Kidney (tissue), 14 donors: ENCODE data around the gene TEX48. TPM values are rescaled to one million over a fixed set of nuclear protein-coding genes. Genes with fewer than 3 reads are reported as not detected.
A peak's percentile ranks its signal among the peaks of the same experiment; 100 is the strongest.

ENCODE experiments used
- DNase-seq, 5 donors: peaks; one replicate each; pipeline ENCODE4 v3.0.0-alpha.2; 2013 to 2020
- FAIRE-seq: peaks from 2 replicates; lab custom pipeline; 2012; peaks lifted over from hg19 to GRCh38; lab: Jason Lieb, UNC
- H3K27ac ChIP-seq, 2 donors: one replicate each; pipeline ENCODE4 v1.7.0; 2013; ENCODE audit warnings: low read depth in 2 of 2, low read length in 2 of 2, inconsistent platforms in 1 of 2
- H3K27me3 ChIP-seq: one replicate; pipeline ENCODE4 v1.7.1; 2013; ENCODE audit warnings: low read length, inconsistent platforms; ENCODE audit not compliant: control insufficient read depth, insufficient read depth
- H3K36me3 ChIP-seq, 3 donors: one replicate each; pipeline versions ENCODE4 v1.7.0 to v1.7.1; 2013; ENCODE audit warnings: low read length in 3 of 3, control low read depth in 1 of 3, inconsistent platforms in 1 of 3; ENCODE audit not compliant: insufficient read depth in 3 of 3, control insufficient read depth in 2 of 3
- H3K4me1 ChIP-seq, 3 donors: one replicate each; pipeline versions ENCODE4 v1.7.0 to v1.7.1; 2013; ENCODE audit warnings: low read length in 3 of 3, inconsistent platforms in 1 of 3, low read depth in 1 of 3; ENCODE audit not compliant: control insufficient read depth in 2 of 3, insufficient read depth in 2 of 3
- H3K4me3 ChIP-seq, 3 donors: one replicate each; pipeline versions ENCODE4 v1.7.0 to v1.8.1; 2013; ENCODE audit warnings: low read length in 3 of 3, control low read depth in 1 of 3, inconsistent platforms in 1 of 3
- H3K9ac ChIP-seq, 3 donors: one replicate each; pipeline versions ENCODE4 v1.7.0 to v1.7.1; 2013; ENCODE audit warnings: low read length in 3 of 3, control low read depth in 1 of 3, inconsistent platforms in 1 of 3
- H3K9me3 ChIP-seq, 3 donors: one replicate each; pipeline versions ENCODE4 v1.7.0 to v1.7.1; 2013; ENCODE audit warnings: low read length in 3 of 3, control low read depth in 1 of 3, inconsistent platforms in 1 of 3; ENCODE audit not compliant: control insufficient read depth in 2 of 3, insufficient read depth in 1 of 3
- CTCF ChIP-seq: IDR thresholded peaks from 3 replicates; pipeline ENCODE4 v1.5.1; 2012; ENCODE audit warnings: mild to moderate bottlenecking, moderate library complexity, borderline replicate concordance; ENCODE audit not compliant: insufficient read depth; ENCODE audit errors: extremely low read depth
- intact Hi-C: fragments of 100-400 bp; cut with DNase I; formaldehyde crosslinking; loops from one replicate; pipeline ENCODE4 v1.11.1; 2022
- polyA plus RNA-seq: library from polyadenylated mRNA; stranded (reverse); fragments of 350-450 nt; fragmentation: Illumina TruSeq; extraction: RNeasy Lipid Tissue Mini Kit (QIAGEN cat#74804); gene quantifications from one replicate; pipeline ENCODE4 v1.2.3, GENCODE V29; 2014; ENCODE audit warnings: low read depth, low replicate concordance; ENCODE audit not compliant: insufficient read depth
- total RNA-seq: library from RNA; stranded (reverse); fragmentation: NEBNext Ultra II Directional; extraction: Animal tissue kit (Norgen Biotek cat#: 25700); gene quantifications from one replicate; pipeline ENCODE4 v1.2.1, GENCODE V29; 2021
- donor health status: control.
- donor health status: control.
- donor health status: control.
- donor health status: control.
- donor health status: control.
- donor health status: DM: yes; HTN: yes; CAD: no.
- donor health status: Normal renal cell carcinoma (clear cell type).

Gene TEX48
- total and polyA plus RNA-seq, 2 donors from 2014 or later: not detected

DNA sequence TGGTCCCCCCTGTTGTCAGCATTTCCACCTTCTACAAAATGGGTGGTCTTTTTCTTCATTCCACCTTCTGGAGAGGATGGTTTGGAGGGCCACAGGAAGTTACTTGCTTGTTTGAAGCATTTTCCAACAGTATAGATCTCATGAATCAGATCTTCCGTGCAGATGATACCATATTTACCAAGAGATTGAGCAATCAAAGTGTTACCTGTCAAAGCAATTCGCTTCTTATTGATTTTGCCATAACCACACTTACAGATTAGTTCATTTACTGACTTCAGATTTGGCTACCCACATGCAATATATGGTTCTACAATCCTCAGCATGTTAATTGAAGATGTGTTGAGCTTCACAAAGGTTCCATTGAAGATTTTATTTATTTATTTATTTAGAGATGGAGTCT is 14.0 kb upstream of the TEX48 start:
- FAIRE-seq: no peak
- no peak for DNase-seq
- peaks cover 0 to 3% (median 0%) of the 10 kb centered on the region in 3 donors for H3K9me3 ChIP-seq
- H3K4me1 ChIP-seq: no peaks in the 10 kb centered on the region
- intact Hi-C loops: no loop called here
- no peaks in the 10 kb centered on the region for H3K27me3 ChIP-seq
- no peak for TF ChIP-seq CTCF
- H3K27ac ChIP-seq: no peak overlapping the region
- H3K9ac ChIP-seq: no peak overlapping the region
- H3K4me3 ChIP-seq: no peak overlapping the region
- no peaks in the 10 kb centered on the region for H3K36me3 ChIP-seq

DNA sequence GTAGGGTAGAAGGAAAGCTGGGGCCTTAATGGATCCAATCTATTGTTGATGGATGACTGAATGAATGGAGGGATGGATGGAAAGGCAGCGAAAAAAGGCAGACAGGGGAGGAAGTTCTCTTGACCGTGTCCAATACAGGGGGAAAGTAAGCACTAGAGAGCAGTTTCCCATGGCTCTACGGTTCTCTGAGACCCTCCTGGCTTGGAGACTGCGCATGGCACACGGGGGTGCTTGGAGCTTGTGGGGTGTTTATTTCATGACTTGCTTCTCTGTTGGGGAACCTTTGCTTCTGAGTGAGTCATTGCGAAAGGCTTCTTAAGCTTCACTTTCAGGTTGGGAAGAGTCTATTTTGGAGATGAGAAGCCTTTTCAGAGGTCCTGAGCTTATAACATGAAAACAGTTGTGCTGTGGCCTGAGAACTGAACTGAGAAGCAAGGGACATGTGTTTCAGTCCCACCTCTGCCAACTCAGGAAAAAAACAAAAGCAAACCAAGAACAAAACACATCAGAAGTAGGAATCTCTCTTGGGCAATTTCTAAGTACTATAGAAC is 12.8 kb upstream of the TEX48 start:
- no peaks in the 10 kb centered on the region for H3K27me3 ChIP-seq
- no peaks in the 10 kb centered on the region for H3K36me3 ChIP-seq
- no peak for DNase-seq
- H3K9ac ChIP-seq: no peak overlapping the region
- intact Hi-C loops: no loop called here
- no peak overlapping the region for H3K4me3 ChIP-seq
- TF ChIP-seq CTCF: no peak
- no peak overlapping the region for H3K27ac ChIP-seq
- FAIRE-seq: no peak
- H3K9me3 ChIP-seq: peaks cover 0 to under 1% (median 0%) of the 10 kb centered on the region in 3 donors
- no peaks in the 10 kb centered on the region for H3K4me1 ChIP-seq

DNA sequence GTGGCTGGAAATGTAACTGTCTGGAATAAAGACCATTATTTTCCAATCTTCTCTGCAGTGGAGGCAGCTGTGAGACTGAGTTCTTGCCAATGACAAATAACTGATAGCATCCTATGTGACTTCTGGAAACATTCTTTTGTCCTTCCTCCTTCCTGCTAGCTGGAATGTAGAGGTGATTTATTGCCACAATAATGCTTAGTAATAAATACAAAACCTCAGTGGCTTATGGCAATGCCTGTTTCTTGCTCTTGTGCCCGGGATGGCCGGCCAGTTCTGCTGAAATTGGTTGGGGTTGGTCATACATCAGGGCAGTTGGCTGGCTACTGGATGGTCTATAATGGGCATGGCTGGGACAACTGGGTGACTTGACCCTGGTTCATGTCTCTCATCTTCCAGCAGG is 12.2 kb upstream of the TEX48 start:
- no peaks in the 10 kb centered on the region for H3K36me3 ChIP-seq
- TF ChIP-seq CTCF: no peak
- no peak overlapping the region for H3K9ac ChIP-seq
- FAIRE-seq (no peak), DNase-seq (peak in 2 of 5 donors; percentile 13 to 38)
- no peaks in the 10 kb centered on the region for H3K9me3 ChIP-seq
- H3K27ac ChIP-seq: no peak overlapping the region
- intact Hi-C loops: no loop called here
- H3K4me3 ChIP-seq: no peak overlapping the region
- H3K4me1 ChIP-seq: no peaks in the 10 kb centered on the region
- no peaks in the 10 kb centered on the region for H3K27me3 ChIP-seq

DNA sequence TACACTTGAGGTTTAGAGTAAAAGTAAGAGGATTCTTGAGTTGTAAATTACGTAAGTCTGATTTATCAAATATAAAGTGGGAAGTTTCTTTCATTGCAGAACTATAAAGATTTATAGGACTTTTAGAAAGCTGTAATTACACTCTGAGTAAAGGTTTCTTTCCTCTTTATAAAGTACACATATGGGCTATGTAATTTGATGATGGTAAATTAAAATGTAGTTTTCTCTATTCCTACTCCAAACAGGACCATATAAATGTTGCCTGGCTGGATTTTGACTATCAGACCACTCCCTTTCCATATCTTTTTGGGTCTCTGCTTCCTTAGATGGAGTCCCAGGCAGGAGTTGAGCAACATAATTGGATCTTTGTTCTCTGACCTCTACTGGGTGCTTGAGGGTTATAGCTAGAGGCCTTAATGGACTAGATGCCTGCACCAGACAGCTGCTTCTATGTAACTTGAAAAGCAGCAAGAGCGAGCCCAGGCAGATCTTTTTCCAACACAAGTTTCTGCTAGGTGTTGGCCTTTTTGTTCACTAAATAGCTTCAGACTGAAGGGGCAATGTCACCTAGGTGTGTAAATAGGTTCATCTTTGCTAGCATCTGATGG is 11.4 kb upstream of the TEX48 start:
- H3K9ac ChIP-seq: no peak overlapping the region
- no peaks in the 10 kb centered on the region for H3K27me3 ChIP-seq
- H3K27ac ChIP-seq: no peak overlapping the region
- no peaks in the 10 kb centered on the region for H3K36me3 ChIP-seq
- intact Hi-C loops: no loop called here
- FAIRE-seq (no peak), DNase-seq (no peak)
- H3K9me3 ChIP-seq: no peaks in the 10 kb centered on the region
- H3K4me1 ChIP-seq: no peaks in the 10 kb centered on the region
- H3K4me3 ChIP-seq: no peak overlapping the region
- TF ChIP-seq CTCF: no peak
